Osteocyte (in vitro differentiated cells): ENCODE measurements around the gene PSME3. TPM values are rescaled to one million over a fixed set of nuclear protein-coding genes. Genes with fewer than 3 reads are reported as not detected.
"Not testable (repeated sequence)": the region's sequence is repeated elsewhere in the genome, so short reads cannot be mapped to it uniquely, and the experiment has no call there.

ENCODE experiments used
- DNase-seq: peaks from one replicate; pipeline ENCODE4 v3.0.0; 2021; ENCODE audit warnings: mixed read lengths; ENCODE audit not compliant: unreplicated experiment; ENCODE audit errors: extremely low spot score
- H3K27ac Mint-ChIP-seq: one replicate; pipeline ENCODE4 v1.8.0; 2021; ENCODE audit warnings: mild to moderate bottlenecking, mixed read lengths; ENCODE audit not compliant: unreplicated experiment
- H3K27me3 Mint-ChIP-seq: one replicate; pipeline ENCODE4 v1.8.0; 2021; ENCODE audit warnings: mixed read lengths; ENCODE audit not compliant: unreplicated experiment
- H3K36me3 Mint-ChIP-seq: one replicate; pipeline ENCODE4 v1.8.0; 2021; ENCODE audit warnings: mixed read lengths; ENCODE audit not compliant: unreplicated experiment
- H3K4me1 Mint-ChIP-seq: one replicate; pipeline ENCODE4 v1.8.0; 2021; ENCODE audit warnings: mixed read lengths; ENCODE audit not compliant: unreplicated experiment
- H3K4me3 Mint-ChIP-seq: one replicate; pipeline ENCODE4 v1.8.0; 2021; ENCODE audit warnings: mild to moderate bottlenecking, moderate library complexity, mixed read lengths; ENCODE audit not compliant: unreplicated experiment
- H3K9me3 Mint-ChIP-seq: one replicate; pipeline ENCODE4 v1.8.0; 2021; ENCODE audit warnings: mixed read lengths; ENCODE audit not compliant: unreplicated experiment
- CTCF ChIP-seq: fragments of 200-600 bp; sonication (generic); IDR thresholded peaks from 2 replicates; pipeline ENCODE4 v1.5.0; 2021; ENCODE audit warnings: antibody characterized with exemption, mild to moderate bottlenecking, moderate library complexity
- total RNA-seq: library from RNA; stranded (reverse); gene quantifications from 2 replicates; pipeline ENCODE4 v1.2.1, GENCODE V29; 2021

Gene PSME3
- total RNA-seq, 1 donor from 2014 or later: 111 TPM

GRCh38 chr17:42846594-42847280 lies 13.5 kb downstream of the PSME3 start:
- Mint-ChIP-seq H3K4me1 (no peaks in the 10 kb centered on the region), H3K4me3 (no peak overlapping the region), H3K27me3 (no peaks in the 10 kb centered on the region), H3K36me3 (peaks cover 25% of the 10 kb centered on the region), H3K27ac (no peak overlapping the region), H3K9me3 (no peaks in the 10 kb centered on the region)
- no peak for DNase-seq
- TF ChIP-seq CTCF: no peak

DNA sequence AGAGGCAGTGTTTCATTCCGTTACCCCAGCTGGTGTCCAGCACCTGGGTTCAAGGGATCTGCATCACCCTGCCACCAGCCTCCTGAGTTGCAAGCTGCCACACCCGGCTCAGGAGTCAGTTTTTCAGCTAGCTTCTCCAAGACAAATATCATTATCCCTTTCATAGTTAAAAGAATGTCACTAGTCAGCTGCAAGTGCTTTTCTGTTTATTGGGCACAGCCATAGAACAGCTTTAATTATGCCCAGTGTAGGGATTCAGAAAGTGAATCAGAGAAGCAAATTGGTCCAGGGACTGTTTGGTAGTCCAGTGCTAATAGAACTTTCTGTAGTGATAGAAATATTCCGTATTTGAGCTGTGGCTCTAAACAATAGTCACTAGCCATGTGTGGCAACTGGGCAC lies 14.9 kb downstream of the PSME3 start:
- Mint-ChIP-seq H3K36me3 (peaks cover 18% of the 10 kb centered on the region), H3K4me3 (no peak overlapping the region), H3K9me3 (no peaks in the 10 kb centered on the region), H3K4me1 (no peaks in the 10 kb centered on the region), H3K27me3 (no peaks in the 10 kb centered on the region), H3K27ac (no peak overlapping the region)
- DNase-seq: no peak
- no peak for TF ChIP-seq CTCF

GRCh38 chr17:42849031-42849430 lies 15.8 kb downstream of the PSME3 start:
- Mint-ChIP-seq H3K9me3 (no peaks in the 10 kb centered on the region), H3K36me3 (peaks cover 11% of the 10 kb centered on the region), H3K27ac (no peak overlapping the region), H3K4me1 (no peaks in the 10 kb centered on the region), H3K4me3 (no peak overlapping the region), H3K27me3 (no peaks in the 10 kb centered on the region)
- no peak for DNase-seq
- TF ChIP-seq CTCF: no peak

GRCh38 chr17:42849451-42850181 lies 16.4 kb downstream of the PSME3 start:
- H3K27ac Mint-ChIP-seq: no peak overlapping the region
- H3K4me3 Mint-ChIP-seq: no peak overlapping the region
- no peaks in the 10 kb centered on the region for H3K27me3 Mint-ChIP-seq
- DNase-seq: no peak
- H3K4me1 Mint-ChIP-seq: no peaks in the 10 kb centered on the region
- no peak for TF ChIP-seq CTCF
- no peaks in the 10 kb centered on the region for H3K9me3 Mint-ChIP-seq
- peaks cover 9% of the 10 kb centered on the region for H3K36me3 Mint-ChIP-seq

DNA sequence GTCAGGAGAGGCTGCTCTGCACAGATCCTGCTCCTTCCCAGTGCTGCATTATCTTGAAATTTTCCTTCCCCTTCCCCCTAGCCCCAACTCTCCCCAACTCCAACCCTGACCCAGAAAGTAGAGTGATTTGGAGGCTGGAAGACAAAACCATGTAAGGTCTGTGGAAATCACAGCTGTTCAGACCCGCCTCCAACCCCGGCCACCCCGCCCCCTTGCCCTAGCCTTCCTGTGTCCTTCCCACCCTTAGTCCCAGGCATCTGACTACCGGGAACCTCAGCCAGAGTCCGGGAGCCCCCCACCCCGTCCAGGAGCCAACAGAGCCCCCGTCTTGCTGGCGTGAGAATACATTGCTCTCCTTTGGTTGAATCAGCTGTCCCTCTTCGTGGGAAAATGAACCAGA lies 17.8 kb downstream of the PSME3 start, which contains the start of gene AOC3:
AOC3 (plus strand) TSS at position 246 of the 400 bp plus-strand sequence; CDS start at position 391, 145 bp downstream.
- H3K4me3 Mint-ChIP-seq: no peak within 1 kb of the TSS
- no peaks in the 10 kb centered on the region for H3K4me1 Mint-ChIP-seq
- H3K27ac Mint-ChIP-seq: no peak within 1 kb of the TSS
- H3K36me3 Mint-ChIP-seq: peaks cover under 1% of the 10 kb centered on the region
- H3K9me3 Mint-ChIP-seq: no peaks in the 10 kb centered on the region
- H3K27me3 Mint-ChIP-seq: no peaks in the 10 kb centered on the region
- no peak for DNase-seq
- no peak for TF ChIP-seq CTCF

DNA sequence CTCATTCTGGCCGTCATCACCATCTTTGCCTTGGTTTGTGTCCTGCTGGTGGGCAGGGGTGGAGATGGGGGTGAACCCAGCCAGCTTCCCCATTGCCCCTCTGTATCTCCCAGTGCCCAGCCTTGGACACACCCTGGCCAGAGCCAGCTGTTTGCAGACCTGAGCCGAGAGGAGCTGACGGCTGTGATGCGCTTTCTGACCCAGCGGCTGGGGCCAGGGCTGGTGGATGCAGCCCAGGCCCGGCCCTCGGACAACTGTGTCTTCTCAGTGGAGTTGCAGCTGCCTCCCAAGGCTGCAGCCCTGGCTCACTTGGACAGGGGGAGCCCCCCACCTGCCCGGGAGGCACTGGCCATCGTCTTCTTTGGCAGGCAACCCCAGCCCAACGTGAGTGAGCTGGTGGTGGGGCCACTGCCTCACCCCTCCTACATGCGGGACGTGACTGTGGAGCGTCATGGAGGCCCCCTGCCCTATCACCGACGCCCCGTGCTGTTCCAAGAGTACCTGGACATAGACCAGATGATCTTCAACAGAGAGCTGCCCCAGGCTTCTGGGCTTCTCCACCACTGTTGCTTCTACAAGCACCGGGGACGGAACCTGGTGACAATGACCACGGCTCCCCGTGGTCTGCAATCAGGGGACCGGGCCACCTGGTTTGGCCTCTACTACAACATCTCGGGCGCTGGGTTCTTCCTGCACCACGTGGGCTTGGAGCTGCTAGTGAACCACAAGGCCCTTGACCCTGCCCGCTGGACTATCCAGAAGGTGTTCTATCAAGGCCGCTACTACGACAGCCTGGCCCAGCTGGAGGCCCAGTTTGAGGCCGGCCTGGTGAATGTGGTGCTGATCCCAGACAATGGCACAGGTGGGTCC lies 18.4 kb downstream of the PSME3 start:
- not testable (repeated sequence) for DNase-seq, H3K4me1 Mint-ChIP-seq, H3K27me3 Mint-ChIP-seq, H3K27ac Mint-ChIP-seq, H3K36me3 Mint-ChIP-seq, H3K9me3 Mint-ChIP-seq, H3K4me3 Mint-ChIP-seq
